H1 (cell line): ENCODE results near the gene ZNF225. TPM values are rescaled to one million over a fixed set of nuclear protein-coding genes. Genes with fewer than 3 reads are reported as not detected.

Source experiments
- CTCF ChIA-PET: fragments of 300-600 bp; sonication (Branson Sonifier 250); formaldehyde crosslinking; loops from one replicate; lab custom pipeline; 2021; ENCODE audit not compliant: partially characterized antibody; lab: Charles Lee
- POLR2A ChIA-PET: fragments of 300-600 bp; sonication (Branson Sonifier 250); formaldehyde crosslinking; loops from one replicate; lab custom pipeline; 2021; ENCODE audit warnings: inconsistent platforms; ENCODE audit not compliant: partially characterized antibody; lab: Charles Lee
- DNase-seq, 2 experiments: peaks; one replicate each; pipeline versions ENCODE4 v3.0.0 to v3.0.0-alpha.2; 2010 to 2022; ENCODE audit warnings: low spot score in 2 of 2, low read depth in 1 of 2, mixed read lengths in 1 of 2
- FAIRE-seq: peaks from 2 replicates; lab custom pipeline; 2011; peaks lifted over from hg19 to GRCh38; lab: Jason Lieb, UNC
- H2AFZ ChIP-seq: 2 replicates; pipeline ENCODE4 v1.8.1; 2012; ENCODE audit warnings: low read length, inconsistent platforms
- H2AK5ac ChIP-seq: 2 replicates; pipeline ENCODE4 v1.6.1; 2013; ENCODE audit warnings: low read depth, low read length
- H2BK120ac ChIP-seq: replicated peaks from 2 replicates; pipeline ENCODE3; 2013; ENCODE audit warnings: low read depth, low read length, inconsistent platforms
- H2BK12ac ChIP-seq: 2 replicates; pipeline ENCODE4 v1.6.1; 2013; ENCODE audit warnings: low read depth, low read length
- H2BK15ac ChIP-seq: 2 replicates; pipeline ENCODE4 v1.6.1; 2013; ENCODE audit warnings: low read length
- H2BK20ac ChIP-seq: 2 replicates; pipeline ENCODE4 v1.6.1; 2013; ENCODE audit warnings: low read length
- H2BK5ac ChIP-seq: 2 replicates; pipeline ENCODE4 v1.6.1; 2013; ENCODE audit warnings: low read depth, low read length
- H3K14ac ChIP-seq: 2 replicates; pipeline ENCODE4 v1.6.1; 2013; ENCODE audit warnings: inconsistent platforms; ENCODE audit not compliant: insufficient read length
- H3K18ac ChIP-seq: 2 replicates; pipeline ENCODE4 v1.6.1; 2013; ENCODE audit warnings: low read length; ENCODE audit errors: extremely low read depth
- H3K23ac ChIP-seq: 2 replicates; pipeline ENCODE4 v1.6.1; 2013; ENCODE audit warnings: inconsistent platforms; ENCODE audit not compliant: insufficient read length
- H3K23me2 ChIP-seq: 2 replicates; pipeline ENCODE4 v1.6.1; 2013; ENCODE audit warnings: low read depth, low read length
- H3K27ac ChIP-seq: 2 replicates; pipeline ENCODE4 v1.6.1; 2011; ENCODE audit warnings: low read depth, low read length, inconsistent platforms
- H3K27me3 ChIP-seq, 4 experiments: replicated peaks in 1 of 4; 1 replicate in 1 of 4; 2 replicates in 3 of 4; pipeline versions ENCODE4 v1.6.1 to v1.8.1; 2011 to 2013; ENCODE audit warnings: low read length in 3 of 4, mild to moderate bottlenecking in 3 of 4, inconsistent platforms in 2 of 4, mixed read lengths in 2 of 4, moderate library complexity in 1 of 4; ENCODE audit not compliant: control insufficient read depth in 3 of 4, insufficient read depth in 3 of 4; ENCODE audit errors: extremely low read depth in 1 of 4
- H3K36me3 ChIP-seq, 4 experiments: 2 replicates each; pipeline versions ENCODE4 v1.6.1 to v1.8.1; 2011 to 2013; ENCODE audit warnings: mild to moderate bottlenecking in 4 of 4, low read length in 3 of 4, moderate library complexity in 2 of 4, control low read depth in 1 of 4, inconsistent platforms in 1 of 4; ENCODE audit not compliant: insufficient read depth in 4 of 4, control insufficient read depth in 2 of 4
- H3K4ac ChIP-seq: replicated peaks from 2 replicates; pipeline ENCODE3; 2013; ENCODE audit warnings: low read length, low read depth, mixed read lengths, inconsistent platforms; ENCODE audit not compliant: insufficient read length
- H3K4me1 ChIP-seq, 4 experiments: replicated peaks in 1 of 4; 1 replicate in 1 of 4; 2 replicates in 3 of 4; pipeline versions ENCODE4 v1.6.1 to v1.8.1; 2011 to 2013; ENCODE audit warnings: low read length in 3 of 4, inconsistent platforms in 2 of 4, mixed read lengths in 1 of 4; ENCODE audit not compliant: insufficient read depth in 4 of 4, control insufficient read depth in 3 of 4
- H3K4me2 ChIP-seq, 2 experiments: 2 replicates each; pipeline versions ENCODE4 v1.6.1 to v1.8.1; 2011 to 2013; ENCODE audit warnings: low read depth in 2 of 2, low read length in 2 of 2, control low read depth in 1 of 2, inconsistent platforms in 1 of 2, mild to moderate bottlenecking in 1 of 2; ENCODE audit not compliant: insufficient read depth in 1 of 2
- H3K4me3 ChIP-seq, 4 experiments: fragments of 200-600, 300-600 bp in 1 of 4; sonication (generic), shearing (Covaris generic), sonication (Bioruptor Twin) in 1 of 4; 2 replicates each; pipeline versions ENCODE4 v1.5.1 to v1.8.1; 2011 to 2016; ENCODE audit warnings: low read length in 4 of 4, low read depth in 3 of 4, control low read depth in 2 of 4, inconsistent platforms in 2 of 4, mild to moderate bottlenecking in 2 of 4, mixed read lengths in 1 of 4, moderate library complexity in 1 of 4; ENCODE audit not compliant: insufficient read depth in 2 of 4; ENCODE audit errors: extremely low read depth in 1 of 4
- H3K56ac ChIP-seq: replicated peaks from 2 replicates; pipeline ENCODE3; 2013; ENCODE audit warnings: low read depth, mild to moderate bottlenecking, mixed read lengths, low read length, inconsistent platforms; ENCODE audit not compliant: insufficient read length
- H3K79me1 ChIP-seq: 2 replicates; pipeline ENCODE4 v1.6.1; 2013; ENCODE audit warnings: low read depth, low read length, control low read depth
- H3K79me2 ChIP-seq, 2 experiments: 2 replicates each; pipeline versions ENCODE4 v1.6.1 to v1.8.1; 2012 to 2013; ENCODE audit warnings: low read length in 2 of 2, mild to moderate bottlenecking in 2 of 2, inconsistent platforms in 1 of 2; ENCODE audit not compliant: insufficient read depth in 2 of 2, control insufficient read depth in 1 of 2
- H3K9ac ChIP-seq, 4 experiments: replicated peaks in 1 of 4; 1 replicate in 1 of 4; 2 replicates in 3 of 4; pipeline versions ENCODE4 v1.6.1 to v1.8.1; 2011 to 2013; ENCODE audit warnings: low read depth in 3 of 4, low read length in 3 of 4, control low read depth in 2 of 4, mild to moderate bottlenecking in 2 of 4, moderate library complexity in 2 of 4, inconsistent platforms in 1 of 4; ENCODE audit errors: extremely low read depth in 1 of 4
- H3K9me3 ChIP-seq, 2 experiments: 2 replicates each; pipeline versions ENCODE4 v1.6.1 to v1.8.1; 2012 to 2013; ENCODE audit warnings: mild to moderate bottlenecking in 2 of 2, moderate library complexity in 2 of 2, control low read depth in 1 of 2, inconsistent platforms in 1 of 2, low read depth in 1 of 2, low read length in 1 of 2, mixed read lengths in 1 of 2; ENCODE audit not compliant: insufficient read depth in 2 of 2
- H4K20me1 ChIP-seq, 2 experiments: replicated peaks in 1 of 2; 2 replicates each; pipeline versions ENCODE3 to v1.8.1; 2011 to 2013; ENCODE audit warnings: inconsistent platforms in 2 of 2, low read length in 2 of 2, mild to moderate bottlenecking in 1 of 2; ENCODE audit not compliant: insufficient read depth in 2 of 2, control insufficient read depth in 1 of 2
- H4K5ac ChIP-seq: 2 replicates; pipeline ENCODE4 v1.6.1; 2013; ENCODE audit warnings: low read length, low read depth, mixed read lengths, inconsistent platforms; ENCODE audit not compliant: insufficient read length
- H4K8ac ChIP-seq: 2 replicates; pipeline ENCODE4 v1.8.0; 2013; ENCODE audit warnings: mild to moderate bottlenecking, moderate library complexity, low read length, inconsistent platforms; ENCODE audit not compliant: insufficient read depth; ENCODE audit errors: extremely low read depth
- H4K91ac ChIP-seq: replicated peaks from 2 replicates; pipeline ENCODE3; 2013; ENCODE audit warnings: low read length, mixed read lengths, inconsistent platforms; ENCODE audit not compliant: insufficient read length
- CEBPB ChIP-seq: IDR thresholded peaks from 2 replicates; pipeline ENCODE4 v1.6.1; 2012; ENCODE audit warnings: low read depth, low read length
- CTBP2 ChIP-seq: IDR thresholded peaks from 2 replicates; pipeline ENCODE4 v1.7.0; 2011; ENCODE audit warnings: borderline replicate concordance, mild to moderate bottlenecking, moderate library complexity, mixed read lengths, low read length; ENCODE audit not compliant: insufficient read depth, insufficient read length
- CTCF ChIP-seq, 3 experiments: IDR thresholded peaks; 1 replicate in 2 of 3; 2 replicates in 1 of 3; pipeline versions ENCODE4 v1.5.1 to v1.6.1; 2011; ENCODE audit warnings: low read length in 3 of 3, mild to moderate bottlenecking in 3 of 3, inconsistent platforms in 2 of 3, low read depth in 1 of 3, moderate library complexity in 1 of 3; ENCODE audit not compliant: insufficient read depth in 1 of 3; ENCODE audit errors: control extremely low read depth in 1 of 3
- FOSL1 ChIP-seq: IDR thresholded peaks from 2 replicates; pipeline ENCODE4 v1.6.1; 2011; ENCODE audit warnings: mild to moderate bottlenecking, low read depth, low read length, moderate library complexity; ENCODE audit not compliant: insufficient read depth
- SAP30 ChIP-seq: fragments of 300-600 bp; sonication (generic); IDR thresholded peaks from 2 replicates; pipeline ENCODE4 v1.7.1; 2012; ENCODE audit warnings: low read length, moderate library complexity, mild to moderate bottlenecking, inconsistent platforms; ENCODE audit not compliant: insufficient read depth, insufficient replicate concordance
- SP4 ChIP-seq: IDR thresholded peaks from 2 replicates; pipeline ENCODE4 v1.6.1; 2012; ENCODE audit warnings: low read length, inconsistent platforms
- WGBS, 2 experiments: shearing (Covaris generic) in 1 of 2; methylation state at CpG; one replicate each; pipeline versions ENCODE4 v1.1.6 to v1.1.7; 2013 to 2015; ENCODE audit warnings: low lambda C conversion rate in 2 of 2, mixed read lengths in 2 of 2, inconsistent platforms in 1 of 2, low coverage in 1 of 2, missing lambda C conversion rate in 1 of 2; ENCODE audit not compliant: insufficient replicate concordance in 2 of 2, insufficient coverage in 1 of 2, insufficient read length in 1 of 2; ENCODE audit errors: extremely low coverage in 1 of 2, missing lambda C conversion rate in 1 of 2; 5-methylcytosine and 5-hydroxymethylcytosine counted together
- polyA plus RNA-seq, 7 experiments: library from polyadenylated mRNA; depleted of rRNA in 3 of 7; stranded (reverse) in 5 of 7; unstranded in 2 of 7; fragments of >200 nt in 5 of 7; fragments of 200-250 nt in 2 of 7; gene quantifications; 1 replicate in 5 of 7; 2 replicates in 1 of 7; 4 replicates in 1 of 7; pipeline versions ENCODE4 v1.2.1 to v1.2.3, GENCODE V29; 2011 to 2013; ENCODE audit warnings: missing spikeins in 2 of 7, mixed read lengths in 2 of 7
- total RNA-seq: library from RNA; stranded (reverse); fragmentation: NEBNext Ultra II Directional; extraction: Animal tissue kit (Norgen Biotek cat#: 25700); gene quantifications from 2 replicates; pipeline ENCODE4 v1.2.1, GENCODE V29; 2021

The ZNF225 gene
- total and polyA plus RNA-seq, 2 of the 8 experiments (the other 6 are each of a cell fraction or from before 2014, with no cell fraction given), result 0.98 to 5.0 TPM

GRCh38 chr19:44156475-44156874, 43.3 kb downstream of the ZNF225 start:
- no peak overlapping the region for H4K5ac ChIP-seq
- POLR2A ChIA-PET, result no interaction called here
- H3K27me3 ChIP-seq, result no peaks in the 10 kb centered on the region
- no peak overlapping the region for H2AK5ac ChIP-seq
- DNase-seq (no peak), FAIRE-seq (no peak)
- no peak overlapping the region for H2BK120ac ChIP-seq
- no peak overlapping the region for H3K14ac ChIP-seq
- no peaks in the 10 kb centered on the region for H3K79me2 ChIP-seq
- H4K91ac ChIP-seq, result no peak overlapping the region
- H3K79me1 ChIP-seq, result no peaks in the 10 kb centered on the region
- 88% methylated on average over 2 of the region's 2 CpGs; no CpG with 5 or more reads in 1 of the 2 experiments for WGBS, 2 experiments
- H3K36me3 ChIP-seq, result peaks cover 10 to 46% (median 20%) of the 10 kb centered on the region in 4 experiments
- H3K56ac ChIP-seq, result no peak overlapping the region
- H3K23ac ChIP-seq, result no peak overlapping the region
- no peaks in the 10 kb centered on the region for H3K23me2 ChIP-seq
- H2BK15ac ChIP-seq, result no peak overlapping the region
- H4K20me1 ChIP-seq, result no peaks in the 10 kb centered on the region
- H3K4me2 ChIP-seq, result no peak overlapping the region
- H4K8ac ChIP-seq, result no peak overlapping the region
- CTCF ChIA-PET, result no interaction called here
- H3K4me3 ChIP-seq, result no peak overlapping the region
- H3K4me1 ChIP-seq, result no peaks in the 10 kb centered on the region
- no peak overlapping the region for H2BK5ac ChIP-seq
- H3K9me3 ChIP-seq, result peaks cover 22% of the 10 kb centered on the region in 2 experiments
- H3K4ac ChIP-seq, result no peak overlapping the region
- H3K9ac ChIP-seq, result no peak overlapping the region
- H3K27ac ChIP-seq, result no peak overlapping the region
- no peak overlapping the region for H2BK20ac ChIP-seq
- no peak overlapping the region for H3K18ac ChIP-seq
- H2BK12ac ChIP-seq, result no peak overlapping the region
- no peak overlapping the region for H2AFZ ChIP-seq
- TF ChIP-seq SP4 (no peak), CTCF (IDR thresholded peaks at IDR 0.05; ENCODE audit: control extremely low read depth in 1 of 3, insufficient read depth in 1 of 3, low read depth in 1 of 3, low read length in 3 of 3) (no peak), CTBP2 (no peak), SAP30 (no peak), CEBPB (no peak), FOSL1 (no peak)
